ENCODE results near the gene ARHGEF26.

ARHGEF26 gene

DNA sequence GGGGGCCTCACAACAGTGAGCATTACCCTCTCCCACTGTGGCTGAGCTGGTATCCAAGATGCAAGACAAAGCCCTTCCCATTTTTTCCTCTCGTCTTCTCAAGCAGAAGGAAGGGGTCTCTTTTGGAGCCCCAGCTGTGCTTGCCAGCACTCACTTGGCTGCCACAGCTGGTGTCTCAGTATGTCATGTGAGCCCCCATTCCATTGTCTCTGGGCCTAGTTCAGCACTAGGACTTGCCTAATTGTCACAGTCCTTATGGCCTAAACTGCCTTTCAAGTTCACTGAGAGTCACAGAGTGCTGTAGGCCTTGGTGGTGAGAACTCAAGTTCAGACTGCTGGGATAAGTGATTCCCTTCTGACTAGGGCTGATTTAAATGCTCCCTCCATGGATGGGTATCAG lies 89.8 kb downstream of the ARHGEF26 start:
- no peak for DNase-seq

DNA sequence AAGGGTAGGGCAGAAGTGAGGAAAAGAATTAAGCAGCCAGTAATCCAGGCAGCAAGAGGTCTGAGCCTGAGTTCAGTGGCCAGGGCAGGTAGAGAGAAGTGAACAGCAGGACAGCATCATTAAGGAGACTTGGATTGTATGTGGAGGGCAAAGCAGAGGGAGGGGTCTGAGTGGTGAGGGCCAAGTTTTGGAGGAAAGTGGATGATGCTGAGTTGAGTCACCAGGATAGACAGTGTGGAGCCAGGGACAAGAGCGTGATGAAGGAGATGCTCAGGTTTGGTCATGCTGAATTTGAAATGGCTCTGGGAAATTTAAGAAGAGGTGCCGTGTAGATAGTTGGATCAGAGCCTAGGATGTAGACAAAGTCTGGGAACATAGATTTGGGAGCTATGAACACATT lies 93.1 kb downstream of the ARHGEF26 start:
- DNase-seq: no peak

DNA sequence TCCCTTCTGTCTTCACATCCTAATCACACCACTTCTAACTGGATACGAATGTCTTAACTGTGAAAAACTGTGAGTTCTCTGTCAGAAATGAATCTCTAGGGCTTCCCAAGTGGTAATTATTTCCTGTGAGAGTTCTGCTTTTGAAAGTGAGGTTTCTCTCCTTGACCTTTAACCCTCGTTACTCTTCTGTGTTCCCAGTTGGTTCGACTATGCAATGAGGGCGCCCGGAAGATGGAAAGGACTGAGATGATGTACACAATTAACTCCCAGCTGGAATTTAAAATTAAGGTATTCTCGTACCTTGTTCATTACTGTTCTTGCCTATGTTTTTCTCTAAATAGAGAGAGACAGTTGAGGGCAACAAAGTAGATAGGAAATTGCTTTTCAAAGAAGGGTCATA lies 96.5 kb downstream of the ARHGEF26 start:
- DNase-seq: no peak

DNA sequence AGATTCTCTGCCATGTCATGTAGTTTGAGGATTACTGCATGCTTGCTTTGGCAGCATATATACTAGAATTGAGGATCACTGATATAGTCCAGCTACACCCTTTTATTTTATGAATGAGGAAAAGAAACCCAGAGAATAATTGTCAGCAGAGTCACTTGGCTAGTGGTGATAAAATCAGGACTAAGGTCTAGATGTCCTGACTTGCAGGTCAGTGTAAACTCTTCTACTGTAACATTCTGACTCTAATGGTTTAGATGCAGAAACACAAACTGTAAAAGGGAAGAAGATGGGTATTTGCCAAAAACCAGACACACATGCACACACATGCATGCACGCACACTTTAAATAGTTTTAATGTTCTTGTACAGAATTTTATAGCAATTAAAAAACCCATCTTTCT lies 97.5 kb downstream of the ARHGEF26 start:
- no peak for DNase-seq

DNA sequence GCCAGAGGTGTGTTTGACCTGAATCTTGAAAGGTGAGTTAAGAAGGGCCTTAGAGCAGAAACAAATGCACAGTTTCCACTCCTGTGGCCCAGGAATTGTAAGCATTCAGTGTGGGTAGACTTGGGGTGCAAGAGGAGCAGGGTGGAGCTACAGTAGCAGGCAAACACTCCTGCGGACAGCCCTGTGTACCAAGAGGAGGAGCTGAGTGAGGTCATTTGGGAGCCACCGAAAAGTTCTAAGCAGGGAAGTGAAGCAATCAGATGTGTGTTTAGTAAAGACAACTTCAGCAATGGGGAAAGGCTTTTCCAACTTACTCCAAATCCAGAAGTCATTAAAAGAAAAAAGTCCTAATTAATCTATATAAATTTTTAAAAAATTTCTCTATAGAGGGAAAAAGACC lies 99.3 kb downstream of the ARHGEF26 start:
- DNase-seq: no peak

DNA sequence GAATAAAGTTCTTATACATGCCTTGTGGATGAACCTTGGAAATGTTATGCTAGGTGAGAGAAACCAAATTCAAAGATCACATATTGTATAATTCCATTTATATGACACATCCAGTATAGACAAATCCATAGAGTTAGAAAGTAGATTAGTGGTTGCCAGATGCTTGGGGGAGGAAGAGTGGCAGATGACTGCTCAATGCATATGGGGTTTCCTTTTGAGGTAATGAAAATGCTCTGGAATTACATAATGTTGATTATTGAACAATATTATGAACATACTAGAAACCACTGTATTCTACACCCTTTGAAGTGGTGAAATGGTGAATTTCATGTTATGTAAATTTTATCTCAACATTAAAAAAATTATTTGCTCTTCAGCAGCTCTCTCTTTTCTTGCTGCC lies 102.3 kb downstream of the ARHGEF26 start:
- no peak for DNase-seq

DNA sequence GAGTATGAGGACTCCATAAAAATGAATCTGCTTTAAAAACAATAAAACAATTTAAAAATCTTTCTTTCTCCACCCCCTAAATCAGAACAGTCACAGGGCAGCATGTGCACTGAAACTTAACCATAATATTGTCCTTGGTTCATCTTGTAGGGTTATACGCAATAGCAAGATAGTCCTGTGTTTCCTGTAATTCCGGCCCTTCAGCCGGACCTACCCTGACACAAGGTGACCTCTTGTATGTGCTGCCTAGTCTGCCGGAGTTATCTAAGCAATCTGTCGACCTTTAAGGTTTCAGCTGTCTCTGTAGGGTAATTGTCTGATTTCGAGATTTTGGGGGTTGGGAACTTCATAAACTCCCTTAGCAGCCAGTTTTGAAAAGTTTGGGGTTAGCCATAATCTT lies 103.2 kb downstream of the ARHGEF26 start:
- DNase-seq: no peak

DNA sequence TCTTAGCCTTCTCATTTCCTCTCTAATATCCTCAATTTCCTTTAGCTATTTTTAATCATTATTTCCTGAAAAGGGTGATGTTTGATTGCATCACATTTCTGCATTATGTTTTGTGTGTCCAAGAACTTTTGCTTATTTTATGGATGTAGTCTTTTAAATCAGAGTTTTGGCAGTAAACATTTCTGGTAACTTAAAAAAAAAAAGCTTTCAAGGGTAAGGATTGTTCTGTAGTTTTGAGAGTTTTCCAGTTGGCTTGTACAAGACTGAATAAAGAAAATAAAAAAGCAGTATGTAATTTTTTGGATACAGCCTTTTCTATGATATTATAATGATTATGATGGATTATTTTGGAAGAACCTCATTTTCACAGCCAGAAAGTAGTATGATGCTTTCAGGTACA lies 103.7 kb downstream of the ARHGEF26 start:
- no peak for DNase-seq

DNA sequence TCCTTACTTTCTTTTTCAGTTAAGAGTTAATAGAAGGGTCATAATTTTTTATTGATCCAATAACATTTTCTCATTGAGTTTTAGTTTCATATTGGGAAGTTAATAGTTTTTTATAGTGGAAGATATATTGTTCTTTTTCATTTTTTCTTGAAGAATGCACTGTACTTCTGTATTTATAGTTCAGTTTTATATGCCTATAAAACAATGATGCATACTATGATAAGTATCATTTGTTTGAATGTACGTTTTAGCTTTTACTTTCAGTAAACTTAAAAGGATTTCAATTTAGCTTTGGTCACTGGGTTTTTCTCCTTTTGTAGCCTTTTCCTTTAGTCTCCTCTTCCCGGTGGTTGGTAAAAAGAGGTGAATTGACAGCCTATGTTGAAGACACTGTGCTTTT lies 104.3 kb downstream of the ARHGEF26 start:
- no peak for DNase-seq

DNA sequence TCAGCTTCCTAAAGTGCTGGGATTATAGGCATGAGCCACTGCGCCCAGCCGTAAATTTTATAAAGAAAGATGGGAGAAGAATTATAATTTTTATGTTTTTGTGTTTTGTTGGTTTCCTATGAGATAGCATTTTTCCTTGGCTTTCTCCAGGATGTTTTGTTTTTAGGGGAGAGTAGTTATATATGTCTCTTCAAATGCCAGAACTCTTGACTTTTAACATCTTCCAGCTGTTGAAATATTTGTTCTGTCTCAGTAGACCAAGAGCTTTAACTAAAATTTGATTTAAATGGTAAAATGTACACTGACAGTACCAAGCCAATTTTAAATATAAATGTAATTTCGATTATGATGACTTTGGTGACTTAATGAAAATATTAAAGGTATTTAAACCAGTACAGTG lies 106.3 kb downstream of the ARHGEF26 start:
- no peak for DNase-seq

DNA sequence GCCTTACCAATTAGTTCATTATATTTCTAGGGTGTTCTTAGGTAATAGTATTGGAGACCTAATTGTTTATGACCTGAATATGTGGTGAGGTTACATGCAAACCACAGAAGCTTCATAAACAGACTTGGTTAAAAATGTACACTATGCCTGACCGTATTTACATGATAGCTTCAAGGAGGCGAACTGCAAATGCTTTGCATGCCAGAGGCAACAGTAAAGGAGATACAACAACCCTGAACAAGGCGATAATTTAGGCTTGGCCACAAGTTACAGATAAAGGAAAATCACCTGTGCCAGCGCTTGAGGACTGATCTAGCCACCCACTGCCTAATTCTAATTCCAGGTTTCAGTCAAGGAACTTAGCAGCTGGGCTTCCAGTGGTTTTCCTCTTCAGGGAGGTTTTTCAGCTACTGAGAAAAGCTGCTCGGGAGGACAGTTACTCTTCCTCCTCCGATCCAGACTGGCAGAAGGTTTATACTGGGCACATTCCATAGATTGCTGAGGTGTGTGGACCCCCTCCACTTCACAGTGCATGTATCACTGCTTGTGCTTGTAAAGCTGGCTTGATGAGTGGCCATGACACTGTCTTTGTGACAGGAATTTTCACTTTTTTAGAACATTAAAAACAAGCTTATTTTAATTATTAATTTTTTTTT lies 107.5 kb downstream of the ARHGEF26 start:
- no peak for DNase-seq

DNA sequence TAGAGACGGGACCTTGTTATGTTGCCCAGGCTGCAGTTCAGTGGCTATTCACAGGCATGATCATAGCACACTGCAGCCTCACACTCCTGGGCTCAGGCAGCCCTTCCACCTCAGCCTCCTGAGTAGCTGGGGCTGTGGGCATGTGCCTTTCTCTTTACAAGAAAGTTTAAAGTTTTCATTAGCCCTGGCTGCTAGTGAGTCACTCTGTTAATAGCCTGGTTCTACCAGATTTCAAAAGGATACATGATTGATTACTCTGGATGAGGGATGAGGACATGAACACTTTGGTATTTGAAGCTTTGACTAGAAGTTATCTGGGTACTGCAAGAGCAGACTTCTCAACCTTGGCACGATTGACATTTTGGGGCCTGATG lies 108.0 kb downstream of the ARHGEF26 start:
- DNase-seq: no peak

DNA sequence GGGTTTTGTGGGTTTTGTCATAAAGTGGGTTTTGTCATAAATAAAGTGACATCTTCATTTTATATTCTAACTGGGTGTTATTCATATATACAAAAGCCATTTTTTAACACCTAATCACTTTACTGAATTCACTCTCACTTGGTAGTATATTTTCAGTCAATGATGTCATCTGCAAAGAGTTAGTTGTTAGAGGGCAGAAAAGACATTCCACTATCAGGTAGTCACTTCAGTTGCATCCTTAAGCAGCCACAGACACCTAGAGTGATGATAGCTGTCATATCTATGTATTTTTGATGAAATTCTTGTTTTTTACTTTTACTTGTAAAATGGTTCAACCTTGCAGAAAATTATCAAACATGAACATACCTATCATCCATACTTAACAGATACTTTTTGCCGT lies 114.1 kb downstream of the ARHGEF26 start:
- no peak for DNase-seq

DNA sequence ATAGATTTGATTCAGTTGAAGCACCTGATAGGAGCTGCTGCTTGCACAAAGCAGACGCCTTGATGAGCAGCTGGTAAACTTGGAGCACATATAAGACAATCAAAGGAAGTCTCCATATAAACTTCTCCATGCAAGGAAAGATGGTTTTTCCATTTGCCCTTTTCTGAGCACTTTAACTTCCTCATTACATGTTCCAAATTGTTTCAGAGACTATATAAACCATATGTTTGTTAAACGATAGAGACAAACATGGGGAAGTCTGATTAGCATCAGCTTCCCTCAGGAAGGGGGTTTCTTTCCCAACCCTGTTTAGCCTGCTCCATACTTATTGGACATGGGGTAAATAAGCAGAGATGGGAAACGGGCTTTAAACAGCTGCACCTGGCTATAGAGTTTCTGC lies 115.1 kb downstream of the ARHGEF26 start:
- DNase-seq: no peak

DNA sequence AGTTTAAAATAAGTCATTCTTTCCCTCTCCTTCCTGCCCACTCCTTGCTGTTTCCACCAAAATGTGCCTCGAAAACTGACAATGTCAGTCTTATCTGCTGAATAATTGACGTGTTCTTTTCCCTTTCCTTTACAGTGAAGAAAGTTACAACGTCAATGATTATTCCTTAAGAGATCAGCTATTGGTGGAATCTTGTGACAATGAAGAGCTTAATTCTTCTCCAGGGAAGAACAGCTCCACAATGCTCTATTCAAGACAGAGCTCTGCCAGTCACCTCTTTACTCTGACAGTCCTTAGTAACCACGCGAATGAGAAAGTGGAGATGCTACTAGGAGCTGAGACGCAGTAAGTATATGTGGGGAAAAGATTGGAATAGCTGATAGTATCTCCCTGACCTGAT lies 119.0 kb downstream of the ARHGEF26 start:
- no peak for DNase-seq

DNA sequence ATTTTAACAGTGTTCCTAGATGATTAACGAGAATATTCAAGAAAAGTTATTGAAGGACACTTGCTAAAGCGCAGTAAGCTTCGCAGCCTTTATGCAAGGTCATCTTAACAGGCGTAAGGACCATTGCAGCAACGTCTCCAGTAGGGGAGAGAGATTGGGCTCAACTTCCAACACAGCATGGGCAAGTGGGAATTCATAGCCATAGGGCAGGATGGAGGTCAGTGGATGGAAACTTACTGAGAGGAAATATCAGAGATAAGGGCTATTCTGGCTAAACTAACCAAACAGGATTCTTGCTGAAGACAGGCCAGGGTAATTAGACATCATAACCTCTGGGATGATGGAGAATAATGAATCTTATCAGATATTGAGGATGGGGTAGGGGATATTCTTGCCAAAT lies 120.3 kb downstream of the ARHGEF26 start:
- no peak for DNase-seq

DNA sequence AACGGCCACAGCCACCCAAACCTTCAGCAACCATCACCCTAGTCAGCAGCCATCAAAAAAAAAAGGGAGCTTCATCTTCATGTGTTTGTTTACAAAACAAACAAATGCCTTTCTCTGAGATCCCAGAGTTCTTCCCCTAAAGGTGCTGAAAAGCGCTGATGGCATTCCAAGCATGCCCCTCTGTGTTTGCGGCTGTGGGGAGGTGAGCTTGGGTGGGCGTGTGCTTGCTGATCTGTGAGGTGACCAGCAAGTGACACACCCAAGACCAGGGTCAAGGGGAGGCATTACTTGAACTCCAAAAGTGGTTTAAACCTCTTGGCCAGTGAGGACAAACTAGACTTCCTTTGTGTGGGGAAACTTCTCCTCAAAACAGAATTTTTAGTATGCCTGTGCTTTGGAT lies 121.6 kb downstream of the ARHGEF26 start:
- no peak for DNase-seq

DNA sequence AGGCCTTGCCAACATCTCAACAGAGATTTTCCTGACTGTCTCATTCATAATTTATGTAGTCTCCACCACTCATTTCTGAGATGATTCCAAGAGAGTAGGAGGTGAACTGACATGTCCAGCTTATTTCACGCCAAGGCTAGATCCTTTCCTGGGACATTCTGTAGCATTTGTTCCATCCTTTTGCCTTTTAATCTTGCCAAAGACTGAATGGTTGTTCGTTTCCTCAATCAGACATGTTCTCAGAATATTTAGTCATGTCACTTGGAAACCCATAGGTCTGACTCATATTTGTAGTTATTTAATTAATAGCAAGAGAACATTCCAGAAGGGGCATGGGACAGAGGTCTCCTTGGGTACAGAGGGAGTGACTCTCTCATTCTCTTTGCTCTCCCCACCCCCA lies 122.2 kb downstream of the ARHGEF26 start:
- DNase-seq: no peak

DNA sequence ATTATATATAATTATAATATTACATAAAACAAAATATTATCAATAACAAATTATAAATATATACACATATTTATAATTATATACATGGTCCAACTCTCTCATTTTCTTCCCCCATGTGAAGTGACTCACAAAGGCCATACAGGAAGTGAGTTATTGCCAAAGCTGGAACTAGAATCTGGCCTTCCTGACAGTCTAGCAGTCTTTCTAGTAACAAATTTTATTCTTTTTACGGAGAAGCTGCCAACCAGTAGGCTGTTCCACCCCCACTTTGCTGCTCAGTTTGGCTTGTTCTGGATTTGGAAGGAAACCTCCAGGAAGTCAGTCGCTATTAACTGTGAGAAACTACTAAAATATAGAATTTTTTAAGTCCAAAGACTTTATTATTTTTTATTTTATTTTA lies 123.5 kb downstream of the ARHGEF26 start:
- no peak for DNase-seq

DNA sequence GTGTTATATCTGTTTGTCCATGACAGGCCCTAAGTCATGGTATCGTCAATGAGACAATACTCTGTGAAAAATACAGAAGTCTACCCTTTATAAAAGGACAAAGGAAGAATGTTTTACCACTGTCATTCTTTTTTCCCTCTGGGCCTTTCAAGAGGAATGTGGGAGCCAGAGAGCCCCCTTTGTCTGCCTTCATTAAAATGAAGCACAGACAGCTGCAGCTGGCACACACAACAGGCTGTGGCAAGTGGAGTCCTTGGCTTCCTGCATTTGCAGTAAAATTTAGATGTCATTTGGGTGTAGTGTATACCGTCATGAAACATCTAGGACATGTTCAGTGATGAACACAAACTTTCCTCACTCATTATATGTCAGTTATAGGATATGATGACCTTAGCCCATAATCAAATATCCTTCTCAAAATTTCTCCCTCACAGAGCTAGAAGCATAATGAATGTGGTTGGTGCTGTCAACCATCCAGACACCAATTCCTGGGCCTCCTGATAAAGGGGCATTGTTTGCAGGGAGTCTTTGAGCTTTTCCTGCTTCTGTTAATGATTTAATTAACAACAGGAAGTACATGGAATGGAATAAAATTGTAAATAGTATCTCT lies 126.7 kb downstream of the ARHGEF26 start:
- no peak for DNase-seq

DNA sequence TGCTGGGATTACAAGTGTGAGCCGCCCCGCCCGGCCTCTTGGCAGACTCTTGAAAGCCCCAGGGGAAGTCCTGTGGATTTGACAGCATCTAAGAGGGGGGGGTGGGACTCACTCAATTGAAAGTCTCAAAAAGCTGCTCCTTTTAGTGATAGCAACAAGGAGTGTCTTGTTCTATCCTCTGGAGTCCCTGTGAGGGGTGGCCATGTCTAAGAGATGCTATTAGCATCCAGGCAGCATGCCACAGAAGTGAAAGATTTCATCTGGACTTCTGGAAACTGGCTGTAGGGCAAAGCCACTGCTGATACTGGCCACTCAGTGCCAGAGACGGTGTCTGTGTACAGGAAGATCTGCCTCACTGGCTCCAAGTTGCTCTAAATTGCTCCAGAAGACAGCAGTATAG lies 129.1 kb downstream of the ARHGEF26 start:
- DNase-seq: no peak

DNA sequence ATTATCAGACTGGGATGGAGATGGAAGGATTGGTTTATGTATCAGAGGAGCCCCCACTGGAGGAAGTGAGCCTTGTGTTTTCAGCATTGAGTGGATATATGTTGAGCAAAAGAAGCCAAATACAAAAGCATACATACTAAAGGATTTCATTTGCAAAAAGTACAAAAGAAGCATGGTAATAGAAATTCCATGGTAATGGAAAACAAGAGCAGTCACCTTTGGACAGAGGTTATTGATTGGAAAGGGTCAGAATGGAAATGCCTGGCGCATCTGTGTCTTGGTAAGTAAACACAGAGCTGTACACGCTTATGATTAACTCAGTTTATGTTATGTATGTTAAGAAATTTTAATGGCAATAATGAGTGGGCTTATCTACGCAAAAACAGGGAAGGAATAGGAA lies 130.4 kb downstream of the ARHGEF26 start:
- no peak for DNase-seq

DNA sequence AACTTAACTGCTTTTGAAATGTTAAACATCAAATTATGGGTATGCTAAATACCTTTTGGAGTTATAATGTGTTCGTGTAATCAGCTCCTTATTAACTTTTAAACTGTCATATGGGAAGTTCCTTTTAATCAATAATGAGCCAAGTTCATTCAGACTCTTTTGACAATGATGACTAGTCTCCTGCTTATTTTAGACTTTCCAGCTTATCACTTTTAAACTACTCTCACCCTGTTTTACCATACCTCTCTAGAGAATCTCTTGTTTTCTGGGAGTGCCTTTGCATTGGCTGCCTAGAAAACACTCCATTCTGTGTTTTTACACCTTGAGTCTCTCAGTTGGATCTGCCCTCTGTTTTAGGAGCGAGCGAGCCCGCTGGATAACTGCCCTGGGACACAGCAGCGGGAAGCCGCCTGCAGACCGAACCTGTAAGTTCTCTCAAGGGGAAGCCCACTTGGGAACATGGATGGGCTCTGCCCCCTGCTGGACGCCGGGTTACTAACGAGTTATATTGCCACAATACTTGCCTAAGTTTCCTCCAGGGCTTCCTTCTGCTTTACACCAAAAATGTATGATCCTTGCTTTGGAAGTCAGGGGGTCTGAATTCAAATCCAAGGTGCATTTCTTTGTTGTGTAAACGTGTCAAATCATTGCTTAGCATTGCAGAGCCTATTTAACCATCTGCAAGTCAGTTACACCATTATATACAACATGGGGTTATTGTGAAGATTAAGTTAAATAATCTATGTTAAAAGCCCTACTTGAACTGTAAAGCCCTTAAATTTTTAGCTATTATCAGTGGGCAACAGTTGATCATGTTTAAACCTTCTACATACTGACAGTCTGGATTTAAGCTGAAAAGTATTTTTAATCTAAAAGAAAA lies 131.8 kb downstream of the ARHGEF26 start:
- DNase-seq: no peak

DNA sequence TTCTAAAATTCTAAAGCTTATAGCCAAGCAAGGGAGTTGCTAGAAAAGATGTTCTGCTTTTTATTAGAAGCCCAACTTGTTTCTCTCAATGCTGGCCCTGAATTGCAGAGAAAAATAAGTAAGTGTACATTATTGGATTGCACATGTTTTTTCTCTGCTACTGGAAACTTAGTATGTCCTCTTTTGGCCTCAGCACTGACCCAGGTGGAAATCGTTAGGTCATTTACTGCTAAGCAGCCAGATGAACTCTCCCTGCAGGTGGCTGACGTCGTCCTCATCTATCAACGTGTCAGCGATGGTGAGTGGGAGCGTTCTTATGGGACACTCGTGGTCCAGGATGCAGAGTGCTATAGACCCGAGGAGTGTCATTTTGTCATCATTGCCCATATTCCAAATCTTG lies 133.3 kb downstream of the ARHGEF26 start:
- DNase-seq: no peak

Data from cerebellar nuclear complex (tissue), 1 donor.